ENCODE results near the gene SUCO. TPM values are rescaled to one million over a fixed set of nuclear protein-coding genes. Genes with fewer than 3 reads are reported as not detected.
"Not testable (repeated sequence)": the region's sequence is repeated elsewhere in the genome, so short reads cannot be mapped to it uniquely, and the experiment has no call there.

Gene SUCO
- total and polyA plus RNA-seq, 2 donors = 17.3 to 106 TPM

DNA sequence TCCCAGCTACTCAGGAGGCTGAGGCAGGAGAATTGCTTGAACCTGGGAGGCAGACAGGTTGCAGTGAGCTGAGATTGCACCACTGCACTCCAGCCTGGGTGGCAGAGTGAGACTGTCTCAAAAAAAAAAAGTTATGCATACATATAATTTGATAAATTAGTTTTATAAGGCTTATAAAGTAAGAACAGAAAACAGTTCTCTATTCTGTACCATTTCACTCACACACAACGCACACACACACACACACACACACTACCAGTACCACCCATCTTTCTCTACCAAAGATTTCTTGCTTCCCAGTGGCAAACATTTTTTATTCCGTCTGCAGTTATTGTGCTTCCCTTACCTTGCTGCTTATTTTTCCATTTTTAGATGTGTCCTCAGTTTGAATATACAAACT is 79.5 kb downstream of the SUCO start:
- no peak overlapping the region for H3K4me3 ChIP-seq (ENCODE audit: low read depth, low read length)
- WGBS = 85% methylated on average over 2 of the region's 2 CpGs
- H3K4me1 ChIP-seq (ENCODE audit: insufficient read depth) = no peaks in the 10 kb centered on the region
- H3K36me3 ChIP-seq (ENCODE audit: insufficient read depth) = no peaks in the 10 kb centered on the region
- H3K27ac ChIP-seq (ENCODE audit: low read depth) = no peak overlapping the region
- DNase-seq (ENCODE audit: extremely low spot score) = no peak

DNA sequence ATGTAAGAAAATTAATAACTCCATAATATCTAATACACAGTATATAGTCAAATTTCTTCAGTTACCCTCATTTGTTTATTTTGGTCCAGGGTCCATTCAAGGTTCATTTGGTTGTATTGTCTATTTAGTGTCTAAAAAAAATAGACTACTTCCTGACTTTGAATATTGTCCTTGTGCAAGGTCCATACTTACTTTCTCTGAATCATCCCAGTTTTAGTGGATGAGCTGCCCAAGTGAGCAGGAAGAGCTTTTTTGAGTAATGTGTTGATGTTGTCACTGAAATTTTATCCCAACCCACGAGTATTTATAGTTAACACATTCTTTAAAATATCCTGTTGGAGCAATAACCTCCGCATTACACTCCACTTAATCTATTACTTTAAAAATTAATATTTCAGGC is 80.3 kb downstream of the SUCO start:
- H3K27ac ChIP-seq (ENCODE audit: low read depth) = no peak overlapping the region
- WGBS = 90% methylated on average over 2 of the region's 2 CpGs
- no peaks in the 10 kb centered on the region for H3K4me1 ChIP-seq (ENCODE audit: insufficient read depth)
- no peak for DNase-seq (ENCODE audit: extremely low spot score)
- H3K4me3 ChIP-seq (ENCODE audit: low read depth, low read length) = no peak overlapping the region
- no peaks in the 10 kb centered on the region for H3K36me3 ChIP-seq (ENCODE audit: insufficient read depth)

DNA sequence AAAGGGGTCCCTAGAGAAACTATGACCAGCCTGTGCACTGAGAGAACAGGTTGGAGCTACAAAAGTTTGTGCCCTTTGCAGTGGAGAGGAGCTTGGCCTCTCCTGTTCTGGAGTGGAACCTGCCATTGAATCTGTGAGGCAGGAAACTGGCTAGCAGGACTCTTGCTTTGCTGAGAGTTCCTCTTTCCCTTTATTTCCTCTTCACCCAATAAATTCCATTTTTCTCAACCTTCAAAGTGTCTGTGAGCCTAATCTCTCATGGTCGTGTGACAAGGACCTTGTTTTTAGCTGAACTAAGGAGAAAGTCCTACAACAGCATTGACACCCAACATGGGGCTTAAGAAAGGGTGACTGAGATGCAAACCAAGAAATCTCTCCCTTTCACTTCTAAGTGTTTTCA is 83.2 kb downstream of the SUCO start:
- H3K4me1 ChIP-seq (ENCODE audit: insufficient read depth) = no peaks in the 10 kb centered on the region
- no peak overlapping the region for H3K4me3 ChIP-seq (ENCODE audit: low read depth, low read length)
- no peak overlapping the region for H3K27ac ChIP-seq (ENCODE audit: low read depth)
- 75% methylated on average over 1 of the region's 1 CpG for WGBS
- H3K36me3 ChIP-seq (ENCODE audit: insufficient read depth) = no peaks in the 10 kb centered on the region
- DNase-seq (ENCODE audit: extremely low spot score) = no peak

DNA sequence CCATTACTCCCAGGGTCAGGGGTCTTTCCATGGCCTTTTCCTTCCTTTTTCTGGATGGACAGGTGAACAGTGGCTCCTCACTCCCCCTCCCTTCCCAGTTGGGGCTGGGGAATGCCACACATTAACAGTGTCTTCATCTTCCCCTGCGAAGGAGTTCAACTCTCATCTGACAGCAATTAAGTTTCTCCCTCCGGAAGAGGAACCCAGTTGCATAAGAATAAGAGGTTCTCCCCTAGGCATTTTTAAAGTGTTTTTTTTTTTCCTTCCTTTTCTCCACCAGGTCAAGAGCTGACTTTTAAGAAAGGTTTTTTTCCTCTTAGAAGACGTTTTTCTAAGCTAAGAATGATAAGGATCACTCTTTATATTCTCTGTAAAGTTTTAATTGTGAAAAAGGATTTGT is 83.7 kb downstream of the SUCO start:
- no peaks in the 10 kb centered on the region for H3K4me1 ChIP-seq (ENCODE audit: insufficient read depth)
- no peaks in the 10 kb centered on the region for H3K36me3 ChIP-seq (ENCODE audit: insufficient read depth)
- H3K27ac ChIP-seq (ENCODE audit: low read depth) = no peak overlapping the region
- 58% methylated on average over 3 of the region's 3 CpGs for WGBS
- DNase-seq (ENCODE audit: extremely low spot score) = no peak
- no peak overlapping the region for H3K4me3 ChIP-seq (ENCODE audit: low read depth, low read length)

DNA sequence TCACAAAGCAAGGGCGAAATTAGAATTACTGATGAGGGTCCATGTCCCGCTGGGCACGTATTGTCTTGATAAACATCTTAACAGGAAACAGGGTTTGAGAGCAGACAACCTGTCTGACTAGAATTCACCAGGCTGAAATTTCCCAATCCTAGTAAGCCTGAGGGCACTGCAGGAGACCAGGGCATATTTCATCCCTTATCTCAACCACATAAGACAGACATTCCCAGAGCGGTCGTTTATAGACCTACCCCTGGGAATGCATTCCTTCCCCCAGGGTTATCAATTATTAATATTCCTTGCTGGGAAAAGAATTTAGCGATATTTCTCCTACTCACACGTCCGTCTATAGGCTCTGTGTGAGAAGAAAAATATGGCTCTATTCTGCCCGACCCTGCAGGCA is 87.7 kb downstream of the SUCO start:
- WGBS = 89% methylated on average over 9 of the region's 9 CpGs
- not testable (repeated sequence) for H3K4me1 ChIP-seq (ENCODE audit: insufficient read depth); H3K4me3 ChIP-seq (ENCODE audit: low read depth, low read length); H3K36me3 ChIP-seq (ENCODE audit: insufficient read depth); H3K27ac ChIP-seq (ENCODE audit: low read depth); DNase-seq (ENCODE audit: extremely low spot score)

DNA sequence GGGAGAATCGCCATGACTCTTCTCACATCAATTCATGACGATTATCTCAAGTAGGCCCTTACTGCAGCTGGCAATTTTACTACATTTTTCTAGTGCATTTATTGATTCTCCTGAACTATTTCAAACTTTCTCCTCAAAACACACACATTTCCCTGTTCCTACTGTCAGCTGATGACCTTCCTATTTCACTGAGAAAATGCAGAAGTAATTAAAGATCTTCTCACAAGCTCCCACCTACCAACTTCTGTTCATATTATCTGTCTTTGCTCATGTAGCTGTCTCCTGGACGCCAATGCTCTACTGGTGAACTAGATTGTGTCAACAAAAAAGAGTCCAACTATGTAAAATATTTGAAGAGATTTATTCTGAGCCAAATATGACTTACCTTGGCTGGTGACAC is 89.6 kb downstream of the SUCO start:
- Histone ChIP-seq H3K4me3 (ENCODE audit: low read depth, low read length) (no peak overlapping the region), H3K4me1 (ENCODE audit: insufficient read depth) (no peaks in the 10 kb centered on the region), H3K27ac (ENCODE audit: low read depth) (no peak overlapping the region), H3K36me3 (ENCODE audit: insufficient read depth) (no peaks in the 10 kb centered on the region)
- 79% methylated on average over 3 of the region's 3 CpGs for WGBS
- no peak for DNase-seq (ENCODE audit: extremely low spot score)

DNA sequence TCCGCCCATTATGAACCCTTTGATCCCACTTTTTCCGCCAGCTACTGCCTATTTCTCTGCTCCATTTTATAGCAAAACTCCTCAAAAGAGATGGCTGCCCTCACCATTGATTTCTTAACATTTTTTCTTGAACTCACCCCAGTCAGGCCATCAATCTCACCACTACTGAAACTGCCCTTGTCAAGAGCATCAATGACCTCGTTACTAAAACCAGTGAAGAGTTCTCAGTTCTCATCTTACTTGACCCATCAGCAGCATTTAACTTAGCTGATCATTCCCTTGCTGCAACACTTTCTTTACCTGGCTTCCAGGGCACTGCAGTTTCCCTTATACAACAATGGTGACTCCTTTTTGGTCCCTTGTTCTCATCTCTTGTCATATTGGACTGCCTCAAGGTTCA is 90.8 kb downstream of the SUCO start:
- H3K4me1 ChIP-seq (ENCODE audit: insufficient read depth) = no peaks in the 10 kb centered on the region
- H3K36me3 ChIP-seq (ENCODE audit: insufficient read depth) = no peaks in the 10 kb centered on the region
- H3K27ac ChIP-seq (ENCODE audit: low read depth) = no peak overlapping the region
- 86% methylated on average over 3 of the region's 3 CpGs for WGBS
- DNase-seq (ENCODE audit: extremely low spot score) = no peak
- H3K4me3 ChIP-seq (ENCODE audit: low read depth, low read length) = no peak overlapping the region

DNA sequence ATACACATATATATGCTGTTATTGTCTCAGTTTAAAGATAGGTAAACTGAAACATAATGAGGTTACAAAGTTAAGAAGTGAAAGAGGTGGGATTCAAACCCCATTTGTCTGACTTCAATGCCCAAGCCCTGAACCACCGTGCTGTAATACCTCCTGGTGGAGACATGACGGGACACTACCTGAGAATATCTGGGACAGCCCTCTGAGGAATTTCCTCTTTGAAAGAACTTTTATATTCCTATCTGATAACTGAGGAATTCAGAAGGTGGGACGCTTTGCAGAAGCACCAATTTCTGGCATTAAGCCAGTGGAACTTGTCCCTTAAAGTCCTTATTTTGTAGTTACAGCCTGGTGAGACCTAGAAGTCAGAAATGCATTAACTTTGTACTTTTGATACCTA is 93.9 kb downstream of the SUCO start:
- no peak overlapping the region for H3K27ac ChIP-seq (ENCODE audit: low read depth)
- no peaks in the 10 kb centered on the region for H3K4me1 ChIP-seq (ENCODE audit: insufficient read depth)
- no peak overlapping the region for H3K4me3 ChIP-seq (ENCODE audit: low read depth, low read length)
- no peaks in the 10 kb centered on the region for H3K36me3 ChIP-seq (ENCODE audit: insufficient read depth)
- DNase-seq (ENCODE audit: extremely low spot score) = no peak
- WGBS = 38% methylated on average over 3 of the region's 3 CpGs

DNA sequence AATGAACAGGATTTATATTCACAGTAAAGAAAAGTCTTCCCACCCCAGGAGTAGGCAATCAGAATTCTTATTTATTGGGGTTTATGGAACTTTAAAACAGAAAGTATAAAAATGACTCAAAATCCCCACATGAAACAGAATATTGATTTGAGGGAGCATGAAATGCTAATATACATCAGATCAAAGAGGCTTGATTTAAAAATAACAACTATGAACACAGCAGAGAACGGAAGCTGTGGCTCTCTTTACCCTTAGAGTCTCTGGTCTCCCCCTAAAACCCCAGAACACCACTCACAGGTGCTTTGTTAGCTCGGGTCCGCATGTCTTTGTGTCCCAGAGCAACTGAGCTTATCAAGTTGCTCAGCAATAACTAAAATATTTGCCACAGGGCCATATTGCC is 94.8 kb downstream of the SUCO start:
- Histone ChIP-seq H3K27ac (ENCODE audit: low read depth) (no peak overlapping the region), H3K4me3 (ENCODE audit: low read depth, low read length) (no peak overlapping the region), H3K4me1 (ENCODE audit: insufficient read depth) (no peaks in the 10 kb centered on the region), H3K36me3 (ENCODE audit: insufficient read depth) (no peaks in the 10 kb centered on the region)
- DNase-seq (ENCODE audit: extremely low spot score) = no peak
- WGBS = 85% methylated on average over 3 of the region's 3 CpGs

DNA sequence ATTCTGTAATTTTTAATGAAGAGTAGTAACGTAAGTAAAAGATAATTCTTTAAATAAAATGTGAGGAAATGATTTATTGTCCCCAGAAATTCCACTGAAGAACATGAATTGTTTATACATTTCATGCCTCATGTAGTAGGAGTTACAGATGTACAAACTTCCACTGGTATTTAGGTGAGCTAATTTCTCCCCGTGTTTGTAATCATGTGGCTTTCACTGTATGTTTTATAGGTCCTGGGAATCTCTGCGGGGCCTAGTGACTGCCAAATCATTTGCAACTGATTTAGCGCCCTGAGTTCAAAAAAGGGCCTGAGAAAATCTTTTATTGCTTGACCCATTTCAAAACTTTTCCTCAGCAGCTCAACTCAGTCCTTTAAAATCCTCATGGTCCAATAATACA is 95.5 kb downstream of the SUCO start:
- Histone ChIP-seq H3K36me3 (ENCODE audit: insufficient read depth) (no peaks in the 10 kb centered on the region), H3K4me1 (ENCODE audit: insufficient read depth) (no peaks in the 10 kb centered on the region), H3K4me3 (ENCODE audit: low read depth, low read length) (no peak overlapping the region), H3K27ac (ENCODE audit: low read depth) (no peak overlapping the region)
- no peak for DNase-seq (ENCODE audit: extremely low spot score)
- WGBS = 45% methylated on average over 4 of the region's 4 CpGs

DNA sequence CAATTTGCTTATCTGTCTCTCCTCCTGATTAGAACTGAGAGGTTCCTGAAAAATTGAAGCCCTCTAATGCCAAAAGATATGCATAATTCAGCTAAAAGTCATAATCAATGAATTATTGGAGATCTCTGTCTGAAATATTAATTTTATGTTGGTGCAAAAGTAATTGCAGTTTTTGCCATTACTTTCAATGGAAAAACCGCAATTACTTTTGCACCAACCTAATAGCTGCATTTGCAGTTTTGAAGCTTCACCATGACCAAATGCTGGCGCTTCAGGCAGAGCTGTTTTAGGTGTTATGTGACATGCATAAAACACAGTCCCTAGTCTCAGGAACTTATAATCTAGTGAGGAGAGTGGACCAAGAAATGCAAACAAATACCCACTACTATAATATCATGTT is 96.2 kb downstream of the SUCO start:
- Histone ChIP-seq H3K36me3 (ENCODE audit: insufficient read depth) (no peaks in the 10 kb centered on the region), H3K4me1 (ENCODE audit: insufficient read depth) (no peaks in the 10 kb centered on the region), H3K27ac (ENCODE audit: low read depth) (no peak overlapping the region), H3K4me3 (ENCODE audit: low read depth, low read length) (no peak overlapping the region)
- WGBS = 91% methylated on average over 2 of the region's 2 CpGs
- DNase-seq (ENCODE audit: extremely low spot score) = no peak

DNA sequence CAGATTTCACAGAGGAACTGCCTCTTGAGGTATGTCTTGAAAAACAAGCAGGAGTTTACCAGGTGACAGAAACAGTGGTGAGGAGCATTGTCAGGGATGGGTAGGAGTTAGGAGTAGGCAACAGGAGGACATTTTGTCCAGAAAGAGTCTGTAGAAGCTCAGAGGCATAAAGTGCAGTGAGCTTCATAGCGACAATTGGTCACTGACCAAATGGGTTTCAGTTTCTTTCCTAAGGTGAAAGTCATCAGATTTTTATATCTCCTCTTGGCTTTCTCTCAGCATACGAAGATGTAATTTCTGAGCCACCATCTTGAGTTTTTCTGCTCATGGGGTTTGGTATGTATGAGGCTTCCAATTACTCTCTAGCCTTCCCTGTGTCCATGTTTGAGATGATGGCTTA is 96.7 kb downstream of the SUCO start:
- Histone ChIP-seq H3K36me3 (ENCODE audit: insufficient read depth) (no peaks in the 10 kb centered on the region), H3K4me1 (ENCODE audit: insufficient read depth) (no peaks in the 10 kb centered on the region), H3K4me3 (ENCODE audit: low read depth, low read length) (no peak overlapping the region), H3K27ac (ENCODE audit: low read depth) (no peak overlapping the region)
- no peak for DNase-seq (ENCODE audit: extremely low spot score)
- 93% methylated on average over 2 of the region's 2 CpGs for WGBS

DNA sequence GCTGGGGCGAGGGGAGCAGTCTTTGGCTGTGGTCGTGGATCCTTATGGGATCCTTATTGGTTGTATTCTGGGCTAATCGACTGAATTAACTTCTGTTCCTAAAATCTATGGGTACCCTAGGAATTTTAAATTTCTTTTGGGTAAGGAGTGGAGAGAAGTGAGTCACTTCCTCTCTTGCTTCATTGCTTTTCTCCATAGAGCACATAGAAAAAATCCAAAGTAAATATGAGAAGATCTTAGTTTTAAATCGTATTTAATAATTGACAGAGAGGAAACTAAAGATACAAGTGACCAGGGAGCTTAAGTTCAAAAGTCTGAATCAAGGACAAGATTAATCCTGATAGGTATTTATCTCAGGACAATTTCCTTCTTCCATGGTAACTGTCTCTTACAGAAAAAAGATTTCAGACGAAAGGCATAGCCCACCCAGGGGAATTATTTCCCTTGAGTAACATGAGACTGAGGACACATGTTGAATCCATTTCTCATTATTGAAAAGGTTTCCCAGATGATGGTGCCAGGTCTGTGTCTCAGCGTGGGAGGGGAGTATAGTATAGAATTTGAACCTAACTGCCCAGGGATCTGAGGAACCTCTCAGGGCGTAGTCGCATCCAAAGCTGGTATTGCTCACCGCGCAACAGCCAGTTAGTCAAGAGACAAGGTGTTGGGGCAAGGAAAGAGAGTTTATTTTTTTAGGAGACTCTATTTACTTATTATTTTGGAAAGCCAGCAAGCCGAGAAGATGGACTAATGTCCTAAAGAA is 97.3 kb downstream of the SUCO start:
- 91% methylated on average over 11 of the region's 11 CpGs for WGBS
- Histone ChIP-seq H3K27ac (ENCODE audit: low read depth) (no peak overlapping the region), H3K4me1 (ENCODE audit: insufficient read depth) (no peaks in the 10 kb centered on the region), H3K36me3 (ENCODE audit: insufficient read depth) (no peaks in the 10 kb centered on the region), H3K4me3 (ENCODE audit: low read depth, low read length) (no peak overlapping the region)
- DNase-seq (ENCODE audit: extremely low spot score) = no peak

DNA sequence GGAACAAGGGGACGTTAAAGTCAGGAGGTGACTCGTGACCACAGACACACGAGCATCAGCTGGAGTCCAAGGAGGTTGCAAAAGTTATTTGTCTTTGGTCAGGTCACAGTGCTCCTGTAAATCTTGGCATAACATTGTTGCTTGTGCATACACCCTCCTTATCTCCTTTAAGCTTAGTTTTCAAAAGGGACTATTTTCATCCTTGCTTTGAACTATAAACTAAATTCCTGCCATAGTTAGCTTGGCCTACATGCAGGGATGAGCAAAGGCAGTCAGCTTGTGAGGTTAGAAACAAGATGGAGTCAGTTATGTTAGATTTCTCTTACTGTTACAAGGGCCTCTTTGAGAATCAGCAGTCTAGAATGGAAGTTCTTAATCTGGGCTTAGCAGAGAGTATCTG is 97.9 kb downstream of the SUCO start:
- Histone ChIP-seq H3K36me3 (ENCODE audit: insufficient read depth) (no peaks in the 10 kb centered on the region), H3K4me1 (ENCODE audit: insufficient read depth) (no peaks in the 10 kb centered on the region), H3K27ac (ENCODE audit: low read depth) (no peak overlapping the region), H3K4me3 (ENCODE audit: low read depth, low read length) (no peak overlapping the region)
- no peak for DNase-seq (ENCODE audit: extremely low spot score)
- 49% methylated on average over 3 of the region's 3 CpGs for WGBS

DNA sequence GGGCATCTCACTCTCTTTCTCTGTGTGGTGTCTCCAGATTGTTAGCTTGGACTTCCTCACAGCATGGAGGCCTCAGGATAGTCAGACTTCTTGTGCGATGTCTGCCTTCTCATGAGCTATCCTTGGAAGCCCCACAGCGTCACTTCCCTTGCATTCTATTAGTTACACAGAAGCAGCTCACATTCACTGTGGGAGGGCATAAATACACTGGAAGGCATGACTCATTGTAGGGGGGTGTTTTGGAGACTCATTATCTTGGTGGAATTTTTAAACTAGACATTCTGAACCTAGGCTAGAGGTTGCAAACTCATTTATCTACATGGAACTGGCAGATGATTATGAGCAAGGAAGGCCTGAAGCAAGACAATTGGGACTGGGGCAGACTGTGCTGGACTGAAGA is 104.6 kb downstream of the SUCO start:
- DNase-seq (ENCODE audit: extremely low spot score) = no peak
- Histone ChIP-seq H3K4me1 (ENCODE audit: insufficient read depth) (no peaks in the 10 kb centered on the region), H3K36me3 (ENCODE audit: insufficient read depth) (no peaks in the 10 kb centered on the region), H3K27ac (ENCODE audit: low read depth) (no peak overlapping the region), H3K4me3 (ENCODE audit: low read depth, low read length) (no peak overlapping the region)
- 96% methylated on average over 2 of the region's 2 CpGs for WGBS
